Mesendoderm (in vitro differentiated cells): ENCODE results near the gene ZRANB1.

ENCODE experiments used
- DNase-seq: peaks from one replicate; pipeline ENCODE4 v3.0.0; 2013
- H2AK5ac ChIP-seq: 2 replicates; pipeline ENCODE4 v1.6.1; 2013; ENCODE audit warnings: low read length, inconsistent platforms
- H2BK120ac ChIP-seq: 2 replicates; pipeline ENCODE4 v1.6.1; 2013; ENCODE audit warnings: low read depth, mild to moderate bottlenecking, low read length, moderate library complexity, mixed read lengths
- H2BK15ac ChIP-seq: replicated peaks from 2 replicates; pipeline ENCODE4 v1.6.1; 2013; ENCODE audit warnings: low read depth, mild to moderate bottlenecking, moderate library complexity
- H2BK5ac ChIP-seq: 2 replicates; pipeline ENCODE4 v1.6.1; 2013; ENCODE audit warnings: low read length, inconsistent platforms
- H3K18ac ChIP-seq: 2 replicates; pipeline ENCODE4 v1.6.1; 2013; ENCODE audit warnings: mild to moderate bottlenecking, low read length, mixed read lengths
- H3K23ac ChIP-seq: one replicate; pipeline ENCODE4 v1.6.1; 2013; ENCODE audit warnings: low read length
- H3K27ac ChIP-seq: 2 replicates; pipeline ENCODE4 v1.5.1; 2013; ENCODE audit warnings: low read depth, mild to moderate bottlenecking, inconsistent platforms, low read length, moderate library complexity
- H3K27me3 ChIP-seq: 2 replicates; pipeline ENCODE4 v1.6.1; 2013; ENCODE audit warnings: low read length, control low read depth, mild to moderate bottlenecking, inconsistent platforms; ENCODE audit not compliant: insufficient read depth, poor library complexity
- H3K36me3 ChIP-seq: 2 replicates; pipeline ENCODE4 v1.6.1; 2013; ENCODE audit warnings: low read length, inconsistent platforms; ENCODE audit not compliant: control insufficient read depth, insufficient read depth
- H3K4ac ChIP-seq: one replicate; pipeline ENCODE4 v1.6.1; 2013; ENCODE audit warnings: low read depth, mild to moderate bottlenecking, low read length, moderate library complexity
- H3K4me1 ChIP-seq: 2 replicates; pipeline ENCODE4 v1.6.1; 2013; ENCODE audit warnings: low read depth, low read length, inconsistent platforms; ENCODE audit not compliant: control insufficient read depth
- H3K4me2 ChIP-seq: 2 replicates; pipeline ENCODE4 v1.6.1; 2013; ENCODE audit warnings: low read length
- H3K4me3 ChIP-seq: 2 replicates; pipeline ENCODE4 v1.5.1; 2013; ENCODE audit warnings: mild to moderate bottlenecking, low read length
- H3K56ac ChIP-seq: one replicate; pipeline ENCODE4 v1.6.1; 2013; ENCODE audit warnings: low read length
- H3K79me1 ChIP-seq: 2 replicates; pipeline ENCODE4 v1.6.1; 2013; ENCODE audit warnings: low read length, inconsistent platforms
- H3K79me2 ChIP-seq: 2 replicates; pipeline ENCODE4 v1.6.1; 2013; ENCODE audit warnings: mild to moderate bottlenecking, low read length; ENCODE audit not compliant: control insufficient read depth, insufficient read depth
- H3K9ac ChIP-seq: 2 replicates; pipeline ENCODE4 v1.6.1; 2013; ENCODE audit warnings: low read length, inconsistent platforms
- H4K5ac ChIP-seq: one replicate; pipeline ENCODE4 v1.6.1; 2013; ENCODE audit warnings: low read length
- H4K8ac ChIP-seq: one replicate; pipeline ENCODE4 v1.6.1; 2013; ENCODE audit warnings: low read depth, mild to moderate bottlenecking, control low read depth, low read length, moderate library complexity
- WGBS: extraction: QIAGEN DNeasy Blood & Tissue Kit; methylation state at CpG from one replicate; pipeline ENCODE4 v1.1.7; 2013; ENCODE audit warnings: low lambda C conversion rate, missing lambda C conversion rate; ENCODE audit not compliant: insufficient coverage; ENCODE audit errors: extremely low coverage; 5-methylcytosine and 5-hydroxymethylcytosine counted together

Gene ZRANB1

GRCh38 chr10:124902462-124902861 is 39.5 kb upstream of the ZRANB1 start:
- Histone ChIP-seq H2BK120ac (no peak overlapping the region), H3K79me2 (no peaks in the 10 kb centered on the region), H3K79me1 (no peaks in the 10 kb centered on the region), H2BK5ac (no peak overlapping the region), H3K4me2 (no peak overlapping the region), H3K27ac (no peak overlapping the region), H2BK15ac (no peak overlapping the region), H3K4me3 (no peak overlapping the region), H3K18ac (no peak overlapping the region), H4K8ac (no peak overlapping the region), H4K5ac (no peak overlapping the region), H3K56ac (no peak overlapping the region), H3K4me1 (no peaks in the 10 kb centered on the region), H3K23ac (no peak overlapping the region), H3K4ac (no peak overlapping the region), H3K9ac (no peak overlapping the region), H3K36me3 (no peaks in the 10 kb centered on the region), H3K27me3 (no peaks in the 10 kb centered on the region), H2AK5ac (no peak overlapping the region)
- no CpG with 5 or more reads among the region's 1 CpG for WGBS
- no peak for DNase-seq

- Histone ChIP-seq H4K5ac (no peak overlapping the region), H3K36me3 (no peaks in the 10 kb centered on the region), H2BK15ac (no peak overlapping the region), H2BK5ac (no peak overlapping the region), H4K8ac (no peak overlapping the region), H3K79me2 (no peaks in the 10 kb centered on the region), H3K27ac (no peak overlapping the region), H3K4me3 (no peak overlapping the region), H3K79me1 (no peaks in the 10 kb centered on the region), H2AK5ac (no peak overlapping the region), H3K4me2 (no peak overlapping the region), H3K27me3 (no peaks in the 10 kb centered on the region), H3K23ac (no peak overlapping the region), H3K56ac (no peak overlapping the region), H3K4ac (no peak overlapping the region), H3K9ac (no peak overlapping the region), H2BK120ac (no peak overlapping the region), H3K4me1 (no peaks in the 10 kb centered on the region), H3K18ac (no peak overlapping the region)
- peak; percentile 20 for DNase-seq
- no CpG with 5 or more reads among the region's 2 CpGs for whole genome bisulfite sequencing
These were observed 38.8 kb upstream of the ZRANB1 start for GRCh38 chr10:124903111-124903510.

GRCh38 chr10:124904796-124905195 is 37.1 kb upstream of the ZRANB1 start:
- Histone ChIP-seq H2AK5ac (no peak overlapping the region), H3K36me3 (no peaks in the 10 kb centered on the region), H2BK5ac (no peak overlapping the region), H3K79me2 (no peaks in the 10 kb centered on the region), H3K56ac (no peak overlapping the region), H3K79me1 (no peaks in the 10 kb centered on the region), H3K9ac (no peak overlapping the region), H3K4ac (no peak overlapping the region), H3K4me3 (no peak overlapping the region), H4K5ac (no peak overlapping the region), H3K23ac (no peak overlapping the region), H3K4me1 (no peaks in the 10 kb centered on the region), H3K4me2 (no peak overlapping the region), H3K18ac (no peak overlapping the region), H3K27ac (no peak overlapping the region), H4K8ac (no peak overlapping the region), H2BK15ac (no peak overlapping the region), H3K27me3 (no peaks in the 10 kb centered on the region), H2BK120ac (no peak overlapping the region)
- WGBS: no CpG with 5 or more reads among the region's 2 CpGs
- no peak for DNase-seq

- H3K27me3 ChIP-seq: no peaks in the 10 kb centered on the region
These were observed 35.3 kb upstream of the ZRANB1 start for GRCh38 chr10:124906551-124907001.

GRCh38 chr10:124909563-124909962 is 32.4 kb upstream of the ZRANB1 start:
- H3K9ac ChIP-seq: no peak overlapping the region
- no peak overlapping the region for H2BK5ac ChIP-seq
- DNase-seq: no peak
- no peak overlapping the region for H3K4me3 ChIP-seq
- no peaks in the 10 kb centered on the region for H3K79me2 ChIP-seq
- no peak overlapping the region for H3K27ac ChIP-seq
- no peak overlapping the region for H3K4ac ChIP-seq
- H3K56ac ChIP-seq: no peak overlapping the region
- H3K4me2 ChIP-seq: no peak overlapping the region
- no peak overlapping the region for H2AK5ac ChIP-seq
- H3K79me1 ChIP-seq: no peaks in the 10 kb centered on the region
- no peak overlapping the region for H3K23ac ChIP-seq
- H3K4me1 ChIP-seq: no peaks in the 10 kb centered on the region
- no peak overlapping the region for H4K5ac ChIP-seq
- no peak overlapping the region for H2BK15ac ChIP-seq
- no peaks in the 10 kb centered on the region for H3K27me3 ChIP-seq
- H3K18ac ChIP-seq: no peak overlapping the region
- H2BK120ac ChIP-seq: no peak overlapping the region
- no CpG with 5 or more reads among the region's 8 CpGs for WGBS
- H3K36me3 ChIP-seq: no peaks in the 10 kb centered on the region
- no peak overlapping the region for H4K8ac ChIP-seq

More at GRCh38 chr10:124906551-124907001, 35.3 kb upstream of the ZRANB1 start:
- Histone ChIP-seq H3K9ac (no peak overlapping the region), H2AK5ac (no peak overlapping the region), H2BK120ac (no peak overlapping the region), H2BK15ac (no peak overlapping the region), H3K18ac (no peak overlapping the region), H3K4me2 (no peak overlapping the region), H4K5ac (no peak overlapping the region), H3K27ac (no peak overlapping the region), H3K23ac (no peak overlapping the region), H4K8ac (no peak overlapping the region), H3K56ac (no peak overlapping the region), H3K79me1 (no peaks in the 10 kb centered on the region), H3K79me2 (no peaks in the 10 kb centered on the region), H2BK5ac (no peak overlapping the region), H3K4me1 (no peaks in the 10 kb centered on the region), H3K36me3 (no peaks in the 10 kb centered on the region), H3K4me3 (no peak overlapping the region), H3K4ac (no peak overlapping the region)
- no peak for DNase-seq
- no CpG with 5 or more reads among the region's 9 CpGs for WGBS
